NCI-H69 (cell line): Measurements from ENCODE around the gene TTC9C.

Experiments used
- DNase-seq: peaks from one replicate; lab custom pipeline; 2025; lab: John Stamatoyannopoulos, UW

TTC9C gene

GRCh38 chr11:62752177-62752785 is 24.0 kb downstream of the TTC9C start:
- DNase-seq = no peak

GRCh38 chr11:62752994-62753735 is 24.9 kb downstream of the TTC9C start:
- no peak for DNase-seq

- peak; percentile 100 for DNase-seq
These were observed 25.7 kb downstream of the TTC9C start, which contains the start of gene ZBTB3 for GRCh38 chr11:62753736-62754603. TSS of gene ZBTB3 (minus strand) at chr11:62754160. CDS start at chr11:62753664, 496 bp downstream.

GRCh38 chr11:62755086-62755615 is 26.9 kb downstream of the TTC9C start:
- no peak for DNase-seq

- no peak for DNase-seq
These were observed 29.8 kb downstream of the TTC9C start for GRCh38 chr11:62757846-62758788.

- DNase-seq = peak; percentile 66
These were observed 32.6 kb downstream of the TTC9C start for GRCh38 chr11:62760867-62761227.

GRCh38 chr11:62770778-62771143 is 42.5 kb downstream of the TTC9C start:
- peak; percentile 88 for DNase-seq

- peak; percentile 99 for DNase-seq
These were observed 43.1 kb downstream of the TTC9C start, which contains the start of gene TAF6L for GRCh38 chr11:62771144-62772021. TSS of gene TAF6L (plus strand) at chr11:62771396. CDS start at chr11:62775784, 4,388 bp downstream.

GRCh38 chr11:62774407-62774806 is 46.1 kb downstream of the TTC9C start:
- DNase-seq = no peak

GRCh38 chr11:62775646-62776045 is 47.4 kb downstream of the TTC9C start:
- DNase-seq = no peak

- DNase-seq = no peak
These were observed 49.1 kb downstream of the TTC9C start for GRCh38 chr11:62777389-62777788.

GRCh38 chr11:62778441-62778840 is 50.2 kb downstream of the TTC9C start:
- DNase-seq = no peak

- no peak for DNase-seq
These were observed 54.5 kb downstream of the TTC9C start for GRCh38 chr11:62782753-62783152.

GRCh38 chr11:62786318-62787004 is 58.2 kb downstream of the TTC9C start:
- peak; percentile 90 for DNase-seq

GRCh38 chr11:62787005-62787759 is 58.9 kb downstream of the TTC9C start, which contains the start of gene TMEM179B:
TSS of gene TMEM179B (plus strand) at chr11:62787402. CDS start at chr11:62787432, 30 bp downstream.
- DNase-seq = peak; percentile 99
